ENCODE results near the gene TEKT4. TPM values are rescaled to one million over a fixed set of nuclear protein-coding genes. Genes with fewer than 3 reads are reported as not detected.
"Not testable (repeated sequence)": the region's sequence is repeated elsewhere in the genome, so short reads cannot be mapped to it uniquely, and the experiment has no call there.

The TEKT4 gene
- total and polyA plus RNA-seq, 2 experiments from 2014 or later: not detected

GRCh38 chr2:94881070-94881469, 9.8 kb downstream of the TEKT4 start:
- TF ChIP-seq EZH2phosphoT487 (IDR thresholded peaks at IDR 0.05; ENCODE audit: insufficient read depth, low read depth) (no peak), EZH2 (IDR thresholded peaks at IDR 0.05; ENCODE audit: insufficient read depth, poor library complexity, severe bottlenecking) (no peak)
- no peak overlapping the region for H3K4me2 ChIP-seq (ENCODE audit: unreplicated experiment)
- H3K4me1 ChIP-seq (ENCODE audit: insufficient read depth): no peaks in the 10 kb centered on the region
- H3K9ac ChIP-seq: no peak overlapping the region
- no peak for DNase-seq
- no peak overlapping the region for H2AFZ ChIP-seq
- H3K27ac ChIP-seq: no peak overlapping the region
- H3K4me3 ChIP-seq: no peak overlapping the region
- H3K36me3 ChIP-seq (ENCODE audit: low read depth): no peaks in the 10 kb centered on the region
- no peaks in the 10 kb centered on the region for H3K9me2 ChIP-seq (ENCODE audit: insufficient read depth)
- H3K27me3 ChIP-seq (replicated peaks; ENCODE audit: insufficient read depth): no peaks in the 10 kb centered on the region
- in situ Hi-C loops (cut with MboI): no loop called here
- no peaks in the 10 kb centered on the region for H3F3A ChIP-seq (ENCODE audit: insufficient read depth)
- H3K79me2 ChIP-seq (ENCODE audit: insufficient read depth): no peaks in the 10 kb centered on the region
- WGBS, 2 experiments (ENCODE audit: low coverage in 1 of 2, low lambda C conversion rate in 2 of 2, missing lambda C conversion rate in 2 of 2): 48 to 54% methylated on average over 6 of the region's 6 CpGs
- H3K9me3 ChIP-seq (ENCODE audit: low read depth): no peaks in the 10 kb centered on the region
- H4K20me1 ChIP-seq (ENCODE audit: insufficient read depth): no peaks in the 10 kb centered on the region

GRCh38 chr2:94890234-94890633, 19.0 kb downstream of the TEKT4 start:
- no peak overlapping the region for H3K4me2 ChIP-seq (ENCODE audit: unreplicated experiment)
- H4K20me1 ChIP-seq (ENCODE audit: insufficient read depth): no peaks in the 10 kb centered on the region
- H3K4me3 ChIP-seq: no peak overlapping the region
- H3K9ac ChIP-seq: no peak overlapping the region
- 4 to 9% methylated on average over 4 of the region's 4 CpGs for WGBS, 2 experiments (ENCODE audit: low coverage in 1 of 2, low lambda C conversion rate in 2 of 2, missing lambda C conversion rate in 2 of 2)
- H3K9me2 ChIP-seq (ENCODE audit: insufficient read depth): no peaks in the 10 kb centered on the region
- DNase-seq: no peak
- H3K4me1 ChIP-seq (ENCODE audit: insufficient read depth): no peaks in the 10 kb centered on the region
- H2AFZ ChIP-seq: no peak overlapping the region
- H3K79me2 ChIP-seq (ENCODE audit: insufficient read depth): no peaks in the 10 kb centered on the region
- in situ Hi-C loops (cut with MboI): no loop called here
- H3K36me3 ChIP-seq (ENCODE audit: low read depth): no peaks in the 10 kb centered on the region
- H3K9me3 ChIP-seq (ENCODE audit: low read depth): no peaks in the 10 kb centered on the region
- H3K27ac ChIP-seq: no peak overlapping the region
- peaks cover 16% of the 10 kb centered on the region for H3K27me3 ChIP-seq (replicated peaks; ENCODE audit: insufficient read depth)
- H3F3A ChIP-seq (ENCODE audit: insufficient read depth): no peaks in the 10 kb centered on the region
- TF ChIP-seq EZH2phosphoT487 (IDR thresholded peaks at IDR 0.05; ENCODE audit: insufficient read depth, low read depth) (no peak), EZH2 (IDR thresholded peaks at IDR 0.05; ENCODE audit: insufficient read depth, poor library complexity, severe bottlenecking) (no peak)

GRCh38 chr2:94895273-94895672, 24.0 kb downstream of the TEKT4 start:
- H3K9me2 ChIP-seq (ENCODE audit: insufficient read depth); H3K4me1 ChIP-seq (ENCODE audit: insufficient read depth); H3K79me2 ChIP-seq (ENCODE audit: insufficient read depth); H3K4me3 ChIP-seq; H3K36me3 ChIP-seq (ENCODE audit: low read depth); in situ Hi-C loops (cut with MboI); H3K9me3 ChIP-seq (ENCODE audit: low read depth); H3K27ac ChIP-seq; H4K20me1 ChIP-seq (ENCODE audit: insufficient read depth); H3F3A ChIP-seq (ENCODE audit: insufficient read depth); H3K4me2 ChIP-seq (ENCODE audit: unreplicated experiment); H3K9ac ChIP-seq; H2AFZ ChIP-seq: not testable (repeated sequence)
- peaks cover 16% of the 10 kb centered on the region for H3K27me3 ChIP-seq (replicated peaks; ENCODE audit: insufficient read depth)
- WGBS, 2 experiments (ENCODE audit: low coverage in 1 of 2, low lambda C conversion rate in 2 of 2, missing lambda C conversion rate in 2 of 2): 27 to 31% methylated on average over 7 of the region's 7 CpGs
- peak; percentile 18 for DNase-seq

- DNase-seq; H3K9ac ChIP-seq; H3K9me3 ChIP-seq (ENCODE audit: low read depth); H3K27me3 ChIP-seq (replicated peaks; ENCODE audit: insufficient read depth); H3K36me3 ChIP-seq (ENCODE audit: low read depth); H3K27ac ChIP-seq; H3K4me3 ChIP-seq; H3K79me2 ChIP-seq (ENCODE audit: insufficient read depth); H2AFZ ChIP-seq; H3K9me2 ChIP-seq (ENCODE audit: insufficient read depth); H3K4me2 ChIP-seq (ENCODE audit: unreplicated experiment); H3K4me1 ChIP-seq (ENCODE audit: insufficient read depth); in situ Hi-C loops (cut with MboI); H4K20me1 ChIP-seq (ENCODE audit: insufficient read depth); H3F3A ChIP-seq (ENCODE audit: insufficient read depth): not testable (repeated sequence)
- 32 to 37% methylated on average over 4 of the region's 4 CpGs for WGBS, 2 experiments (ENCODE audit: low coverage in 1 of 2, low lambda C conversion rate in 2 of 2, missing lambda C conversion rate in 2 of 2)
Observed at GRCh38 chr2:94906976-94907375, 35.7 kb downstream of the TEKT4 start.

- Histone ChIP-seq H2AFZ (no peak overlapping the region), H3K9me3 (ENCODE audit: low read depth) (no peaks in the 10 kb centered on the region), H4K20me1 (ENCODE audit: insufficient read depth) (no peaks in the 10 kb centered on the region), H3K27ac (no peak overlapping the region), H3K27me3 (replicated peaks; ENCODE audit: insufficient read depth) (peaks cover 8% of the 10 kb centered on the region; the same call in 1 of the 2 replicates), H3K36me3 (ENCODE audit: low read depth) (no peaks in the 10 kb centered on the region), H3F3A (ENCODE audit: insufficient read depth) (no peaks in the 10 kb centered on the region), H3K79me2 (ENCODE audit: insufficient read depth) (no peaks in the 10 kb centered on the region), H3K9ac (no peak overlapping the region), H3K9me2 (ENCODE audit: insufficient read depth) (no peaks in the 10 kb centered on the region), H3K4me1 (ENCODE audit: insufficient read depth) (no peaks in the 10 kb centered on the region), H3K4me3 (no peak overlapping the region), H3K4me2 (ENCODE audit: unreplicated experiment) (no peak overlapping the region)
- WGBS, 2 experiments (ENCODE audit: low coverage in 1 of 2, low lambda C conversion rate in 2 of 2, missing lambda C conversion rate in 2 of 2): 43 to 44% methylated on average over 11 of the region's 11 CpGs
- TF ChIP-seq EZH2 (IDR thresholded peaks at IDR 0.05; ENCODE audit: insufficient read depth, poor library complexity, severe bottlenecking): no peak
- no peak for TF ChIP-seq EZH2phosphoT487 (IDR thresholded peaks at IDR 0.05; ENCODE audit: insufficient read depth, low read depth)
- DNase-seq: peak; percentile 61
- in situ Hi-C loops (cut with MboI): no loop called here
Observed at GRCh38 chr2:94923196-94923595, 52.0 kb downstream of the TEKT4 start.

GRCh38 chr2:94924999-94925398, 53.8 kb downstream of the TEKT4 start:
- WGBS, 2 experiments (ENCODE audit: low coverage in 1 of 2, low lambda C conversion rate in 2 of 2, missing lambda C conversion rate in 2 of 2): 26 to 37% methylated on average over 2 of the region's 2 CpGs
- H3K36me3 ChIP-seq (ENCODE audit: low read depth); H3K9ac ChIP-seq; H3K27me3 ChIP-seq (replicated peaks; ENCODE audit: insufficient read depth); H3K27ac ChIP-seq; H2AFZ ChIP-seq; DNase-seq; H3K9me2 ChIP-seq (ENCODE audit: insufficient read depth); H3F3A ChIP-seq (ENCODE audit: insufficient read depth); H3K4me1 ChIP-seq (ENCODE audit: insufficient read depth); in situ Hi-C loops (cut with MboI); H3K4me3 ChIP-seq; H3K4me2 ChIP-seq (ENCODE audit: unreplicated experiment); H4K20me1 ChIP-seq (ENCODE audit: insufficient read depth); H3K79me2 ChIP-seq (ENCODE audit: insufficient read depth); H3K9me3 ChIP-seq (ENCODE audit: low read depth): not testable (repeated sequence)

Measured in GM23248 (cell line).